Right renal cortex interstitium (tissue), 3 donors: Measurements from ENCODE around the gene NUP98. TPM values are rescaled to one million over a fixed set of nuclear protein-coding genes. Genes with fewer than 3 reads are reported as not detected.

Experiments
- DNase-seq, 3 donors: peaks; one replicate each; pipeline ENCODE4 v3.0.0-alpha.2; 2013; ENCODE audit warnings: low read depth in 3 of 3, low spot score in 2 of 3
- polyA plus RNA-seq, 3 donors: library from polyadenylated mRNA; unstranded; fragments of 120-200 nt; gene quantifications; one replicate each; pipeline ENCODE4 v1.2.1, GENCODE V29; 2013; ENCODE audit not compliant: insufficient read length in 3 of 3

NUP98 gene
- polyA plus RNA-seq, 3 donors, result 58.2 to 62.6 (median 59.2) TPM

- no peak for DNase-seq
Observed at GRCh38 chr11:3738723-3739122, 58.6 kb downstream of the NUP98 start.

GRCh38 chr11:3738241-3738640, 59.1 kb downstream of the NUP98 start:
- DNase-seq, result no peak

- no peak for DNase-seq
Observed at GRCh38 chr11:3737386-3737933, 59.9 kb downstream of the NUP98 start.

GRCh38 chr11:3736816-3737215, 60.5 kb downstream of the NUP98 start:
- DNase-seq, result no peak

GRCh38 chr11:3735827-3736226, 61.5 kb downstream of the NUP98 start:
- DNase-seq, result no peak

GRCh38 chr11:3732671-3733436, 64.5 kb downstream of the NUP98 start:
- no peak for DNase-seq

GRCh38 chr11:3723014-3723708, 74.2 kb downstream of the NUP98 start:
- no peak for DNase-seq

GRCh38 chr11:3722100-3722499, 75.3 kb downstream of the NUP98 start:
- no peak for DNase-seq

- no peak for DNase-seq
Observed at GRCh38 chr11:3720997-3721396, 76.4 kb downstream of the NUP98 start.

GRCh38 chr11:3712274-3712673, 85.1 kb downstream of the NUP98 start:
- no peak for DNase-seq

- DNase-seq, result no peak
Observed at GRCh38 chr11:3710485-3711259, 86.7 kb downstream of the NUP98 start.

GRCh38 chr11:3709977-3710376, 87.4 kb downstream of the NUP98 start:
- no peak for DNase-seq

- no peak for DNase-seq
Observed at GRCh38 chr11:3707176-3707575, 90.2 kb downstream of the NUP98 start.

GRCh38 chr11:3703383-3703782, 94.0 kb downstream of the NUP98 start:
- no peak for DNase-seq

- DNase-seq, result no peak
Observed at GRCh38 chr11:3700910-3701309, 96.4 kb downstream of the NUP98 start.

- DNase-seq, result no peak
Observed at GRCh38 chr11:3700410-3700809, 96.9 kb downstream of the NUP98 start.

- DNase-seq, result no peak
Observed at GRCh38 chr11:3686751-3687150, 110.6 kb downstream of the NUP98 start.

- no peak for DNase-seq
Observed at GRCh38 chr11:3685923-3686322, 111.4 kb downstream of the NUP98 start.

GRCh38 chr11:3684819-3685172, 112.6 kb downstream of the NUP98 start:
- no peak for DNase-seq

- DNase-seq, result no peak
Observed at GRCh38 chr11:3684129-3684818, 113.1 kb downstream of the NUP98 start.

GRCh38 chr11:3683039-3683438, 114.3 kb downstream of the NUP98 start:
- DNase-seq, result no peak
